Endothelial cell (in vitro differentiated cells): ENCODE measurements around the gene SFXN1. TPM values are rescaled to one million over a fixed set of nuclear protein-coding genes. Genes with fewer than 3 reads are reported as not detected.

Experiments
- DNase-seq: peaks from one replicate; pipeline ENCODE4 v3.0.0; 2021; ENCODE audit warnings: low spot score
- H3K27ac Mint-ChIP-seq: one replicate; pipeline ENCODE4 v1.8.0; 2021; ENCODE audit warnings: mixed read lengths, inconsistent platforms; ENCODE audit not compliant: unreplicated experiment
- H3K27me3 Mint-ChIP-seq: one replicate; pipeline ENCODE4 v1.8.0; 2021; ENCODE audit warnings: mild to moderate bottlenecking, moderate library complexity, mixed read lengths, inconsistent platforms; ENCODE audit not compliant: unreplicated experiment
- H3K36me3 Mint-ChIP-seq: one replicate; pipeline ENCODE4 v1.8.0; 2021; ENCODE audit warnings: mild to moderate bottlenecking, low read depth, mixed read lengths, inconsistent platforms; ENCODE audit not compliant: unreplicated experiment
- H3K4me1 Mint-ChIP-seq: one replicate; pipeline ENCODE4 v1.8.0; 2021; ENCODE audit warnings: mild to moderate bottlenecking, mixed read lengths, inconsistent platforms; ENCODE audit not compliant: unreplicated experiment
- H3K4me3 Mint-ChIP-seq: one replicate; pipeline ENCODE4 v1.8.0; 2021; ENCODE audit warnings: mild to moderate bottlenecking, mixed read lengths, inconsistent platforms; ENCODE audit not compliant: unreplicated experiment
- H3K9me3 Mint-ChIP-seq: one replicate; pipeline ENCODE4 v1.8.0; 2021; ENCODE audit warnings: mixed read lengths, inconsistent platforms; ENCODE audit not compliant: unreplicated experiment
- total RNA-seq: library from RNA; stranded (reverse); fragmentation: NEBNext Ultra II Directional; extraction: Animal tissue kit (Norgen Biotek cat#: 25700); gene quantifications from one replicate; pipeline ENCODE4 v1.2.1, GENCODE V29; 2021; ENCODE audit not compliant: unreplicated experiment
- TF ChIP-seq, protein P1 (sequence below): fragments of 200-600 bp; sonication (generic); IDR thresholded peaks from one replicate; pipeline ENCODE4 v1.5.0; 2021; ENCODE audit warnings: antibody characterized with exemption; ENCODE audit not compliant: unreplicated experiment

Gene SFXN1
- total RNA-seq, 1 donor from 2014 or later, result 53.9 TPM

DNA sequence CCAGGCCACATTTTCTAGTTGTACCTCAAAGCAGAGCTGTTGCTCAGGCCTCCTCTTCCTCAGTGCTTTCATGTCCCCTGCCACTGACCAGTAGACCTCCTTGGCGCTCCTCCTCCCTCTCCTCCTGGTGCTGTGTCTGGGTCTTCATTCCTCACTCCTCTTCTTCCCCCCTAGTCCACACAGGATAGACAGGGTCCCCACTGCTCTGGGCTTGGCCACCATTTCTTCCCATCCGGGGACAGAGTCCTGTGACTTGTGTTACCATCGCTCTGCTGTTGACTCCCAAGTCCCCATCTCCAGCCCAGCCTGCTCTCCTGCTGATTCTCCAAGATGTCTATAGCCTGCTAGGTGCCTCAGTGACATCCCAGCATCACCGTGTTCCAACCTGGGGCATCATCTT, 91.3 kb downstream of the SFXN1 start:
- Mint-ChIP-seq H3K9me3 (no peaks in the 10 kb centered on the region), H3K27ac (no peak overlapping the region), H3K4me3 (no peak overlapping the region), H3K36me3 (no peaks in the 10 kb centered on the region), H3K27me3 (peaks cover 6% of the 10 kb centered on the region), H3K4me1 (no peaks in the 10 kb centered on the region)
- TF ChIP-seq, protein P1, sequence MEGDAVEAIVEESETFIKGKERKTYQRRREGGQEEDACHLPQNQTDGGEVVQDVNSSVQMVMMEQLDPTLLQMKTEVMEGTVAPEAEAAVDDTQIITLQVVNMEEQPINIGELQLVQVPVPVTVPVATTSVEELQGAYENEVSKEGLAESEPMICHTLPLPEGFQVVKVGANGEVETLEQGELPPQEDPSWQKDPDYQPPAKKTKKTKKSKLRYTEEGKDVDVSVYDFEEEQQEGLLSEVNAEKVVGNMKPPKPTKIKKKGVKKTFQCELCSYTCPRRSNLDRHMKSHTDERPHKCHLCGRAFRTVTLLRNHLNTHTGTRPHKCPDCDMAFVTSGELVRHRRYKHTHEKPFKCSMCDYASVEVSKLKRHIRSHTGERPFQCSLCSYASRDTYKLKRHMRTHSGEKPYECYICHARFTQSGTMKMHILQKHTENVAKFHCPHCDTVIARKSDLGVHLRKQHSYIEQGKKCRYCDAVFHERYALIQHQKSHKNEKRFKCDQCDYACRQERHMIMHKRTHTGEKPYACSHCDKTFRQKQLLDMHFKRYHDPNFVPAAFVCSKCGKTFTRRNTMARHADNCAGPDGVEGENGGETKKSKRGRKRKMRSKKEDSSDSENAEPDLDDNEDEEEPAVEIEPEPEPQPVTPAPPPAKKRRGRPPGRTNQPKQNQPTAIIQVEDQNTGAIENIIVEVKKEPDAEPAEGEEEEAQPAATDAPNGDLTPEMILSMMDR, result no peak
- no peak for DNase-seq

DNA sequence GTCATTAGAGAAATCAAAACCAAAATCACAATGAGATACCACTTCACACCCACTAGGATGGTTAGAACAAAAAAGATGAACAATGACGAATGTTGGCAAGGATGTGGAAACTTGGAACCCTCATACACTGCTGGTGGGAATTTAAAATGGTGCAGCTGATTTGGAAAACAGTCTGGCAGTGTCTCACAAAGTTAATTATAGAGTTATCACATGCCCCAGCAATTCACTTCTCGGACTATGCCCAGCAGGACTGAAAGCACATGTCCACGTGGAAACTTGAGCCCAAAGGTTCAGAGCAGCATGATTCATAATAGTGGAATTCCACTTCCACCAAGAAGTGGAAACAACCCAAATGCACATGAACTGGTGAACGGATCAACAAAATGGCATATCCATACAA, 94.5 kb downstream of the SFXN1 start:
- Mint-ChIP-seq H3K36me3 (no peaks in the 10 kb centered on the region), H3K9me3 (no peaks in the 10 kb centered on the region), H3K4me3 (no peak overlapping the region), H3K27me3 (peaks cover 6% of the 10 kb centered on the region), H3K27ac (no peak overlapping the region), H3K4me1 (no peaks in the 10 kb centered on the region)
- TF ChIP-seq, protein P1, result no peak
- DNase-seq, result no peak

DNA sequence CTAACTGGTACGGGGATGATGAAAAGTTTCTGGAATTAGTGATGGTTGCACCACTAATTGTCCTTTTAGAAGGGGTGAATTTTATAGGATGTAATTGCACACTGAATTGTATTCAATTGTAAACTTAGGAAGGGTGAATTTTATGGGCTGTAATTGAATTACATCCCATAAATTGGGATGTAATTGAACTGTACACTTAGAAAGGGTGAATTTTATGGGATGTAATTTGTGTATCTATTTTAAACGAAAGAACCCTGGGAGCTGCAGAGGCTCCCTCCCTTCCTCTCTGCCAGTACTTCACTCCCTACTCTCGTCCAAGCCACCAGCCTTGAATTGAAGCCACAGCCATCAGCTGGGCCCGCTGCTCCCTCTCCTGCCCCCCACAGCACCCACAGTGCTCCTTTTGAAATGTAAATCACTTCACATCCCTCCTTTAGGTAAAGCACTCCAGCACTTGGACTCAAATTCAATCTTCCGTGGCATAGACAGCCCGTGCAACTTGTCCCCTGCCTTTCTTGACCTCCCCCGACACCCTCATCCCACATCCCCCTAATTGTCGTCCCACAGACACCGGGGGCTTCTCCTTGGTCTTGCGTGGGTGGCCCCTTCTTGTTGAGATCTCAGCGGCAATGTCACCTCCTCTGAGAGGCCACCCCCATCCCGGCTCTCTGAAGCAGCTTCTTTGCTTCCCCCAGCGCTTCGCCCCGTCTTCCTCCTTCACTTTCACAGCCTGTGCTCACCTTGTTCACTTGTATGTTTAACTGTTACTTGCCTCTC, 95.3 kb downstream of the SFXN1 start:
- TF ChIP-seq, protein P1, result no peak
- Mint-ChIP-seq H3K9me3 (no peaks in the 10 kb centered on the region), H3K36me3 (no peaks in the 10 kb centered on the region), H3K4me1 (no peaks in the 10 kb centered on the region), H3K27ac (no peak overlapping the region), H3K27me3 (peaks cover 6% of the 10 kb centered on the region), H3K4me3 (no peak overlapping the region)
- DNase-seq, result no peak

DNA sequence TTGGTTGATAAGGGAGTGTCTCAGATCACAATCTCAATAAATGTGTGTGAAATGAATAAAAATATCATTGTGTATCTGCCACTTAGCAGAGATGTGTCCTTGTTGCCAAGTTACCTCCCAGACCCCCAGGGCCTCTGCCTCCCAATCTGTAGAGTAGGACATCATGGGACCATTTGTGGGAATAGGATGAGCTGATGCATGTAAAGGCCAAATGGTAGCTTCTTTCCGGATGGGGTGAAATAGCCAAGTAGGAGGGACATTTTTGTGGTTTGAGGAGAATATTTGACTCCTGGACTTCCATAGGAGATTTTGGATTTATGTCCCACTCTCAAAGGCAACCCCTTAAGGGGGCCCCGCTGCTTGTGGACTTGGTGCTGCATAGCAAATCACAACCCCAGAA, 96.9 kb downstream of the SFXN1 start:
- TF ChIP-seq, protein P1, result no peak
- H3K4me1 Mint-ChIP-seq, result no peaks in the 10 kb centered on the region
- H3K27me3 Mint-ChIP-seq, result peaks cover 4% of the 10 kb centered on the region
- no peak overlapping the region for H3K27ac Mint-ChIP-seq
- H3K4me3 Mint-ChIP-seq, result no peak overlapping the region
- H3K9me3 Mint-ChIP-seq, result no peaks in the 10 kb centered on the region
- no peaks in the 10 kb centered on the region for H3K36me3 Mint-ChIP-seq
- no peak for DNase-seq

DNA sequence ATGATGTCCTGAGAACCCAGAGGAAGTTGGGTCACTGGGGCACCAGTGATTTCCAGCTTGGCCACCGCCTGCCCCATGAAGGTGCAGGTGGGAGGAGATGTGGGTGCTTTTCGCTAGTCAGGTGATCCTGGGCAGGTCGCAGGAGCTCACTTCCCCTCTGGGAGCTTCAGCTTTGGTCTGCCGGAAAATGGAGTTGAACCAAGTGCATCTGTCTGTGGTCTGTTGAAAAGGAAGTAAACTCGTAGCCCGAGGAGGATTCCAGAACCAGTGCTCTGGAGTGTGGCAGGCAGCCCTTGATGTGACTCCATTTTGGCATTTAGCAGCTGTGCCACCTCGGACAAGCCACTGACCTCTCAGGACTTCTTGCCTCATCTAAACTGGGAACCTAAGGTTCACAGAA, 97.7 kb downstream of the SFXN1 start:
- Mint-ChIP-seq H3K4me3 (no peak overlapping the region), H3K4me1 (no peaks in the 10 kb centered on the region), H3K27ac (no peak overlapping the region), H3K9me3 (no peaks in the 10 kb centered on the region), H3K36me3 (no peaks in the 10 kb centered on the region), H3K27me3 (peaks cover 3% of the 10 kb centered on the region)
- TF ChIP-seq, protein P1, result no peak
- DNase-seq, result no peak
